Measurements from ENCODE around the gene ZNF3. TPM values are rescaled to one million over a fixed set of nuclear protein-coding genes. Genes with fewer than 3 reads are reported as not detected.

The ZNF3 gene
- total RNA-seq, 2 donors from 2014 or later, result 32.8 to 39.9 TPM

DNA sequence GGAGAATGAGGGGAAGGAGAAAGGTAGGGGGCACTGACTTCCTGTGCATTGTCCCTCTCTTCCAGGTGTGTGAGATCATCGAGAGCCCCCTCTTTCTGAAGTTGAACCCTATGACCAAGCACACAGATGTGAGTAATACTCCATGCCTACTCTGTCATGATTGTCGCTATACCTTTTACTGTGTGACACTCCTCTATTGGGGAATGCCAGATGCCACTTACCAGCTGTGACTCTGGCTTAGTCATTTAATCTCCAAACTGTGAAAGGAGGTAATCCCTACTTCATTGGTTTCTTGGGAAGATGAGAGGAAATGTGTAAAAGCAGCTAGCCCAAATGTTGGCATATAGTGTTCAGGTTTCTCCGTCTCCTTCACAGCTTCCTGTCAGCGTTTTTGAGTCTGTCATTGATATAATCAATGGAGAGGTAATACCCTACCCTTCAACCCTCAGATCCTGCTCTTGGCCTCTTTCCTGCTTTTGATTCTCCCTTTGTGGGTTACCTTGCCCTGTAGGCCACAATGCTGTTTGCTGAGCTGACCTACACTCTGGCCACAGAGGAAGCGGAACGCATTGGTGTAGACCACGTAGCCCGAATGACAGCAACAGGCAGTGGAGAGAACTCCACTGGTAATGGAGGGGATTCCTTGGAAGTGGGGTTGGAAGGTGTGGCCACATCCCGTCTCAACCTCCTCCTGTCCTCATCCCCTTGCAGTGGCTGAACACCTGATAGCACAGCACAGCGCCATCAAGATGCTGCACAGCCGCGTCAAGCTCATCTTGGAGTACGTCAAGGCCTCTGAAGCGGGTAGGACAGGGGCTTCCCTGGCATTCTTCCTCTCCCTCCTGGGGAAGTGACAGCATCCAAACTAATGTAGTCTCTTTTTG is 9.2 kb upstream of the ZNF3 start:
- H3K27ac Mint-ChIP-seq, result peak overlapping the region; percentile 62
- Histone ChIP-seq H3K9me3 (ENCODE audit: control insufficient read depth, low read length) (no peaks in the 10 kb centered on the region), H3K27me3 (ENCODE audit: control insufficient read depth, insufficient read depth, low read length, poor library complexity, severe bottlenecking) (no peaks in the 10 kb centered on the region), H3K4me1 (ENCODE audit: control insufficient read depth, insufficient read depth, low read length) (no peaks in the 10 kb centered on the region), H3K4me3 (ENCODE audit: low read length) (no peak overlapping the region), H3K27ac (ENCODE audit: low read depth, low read length) (no peak overlapping the region), H3K9ac (ENCODE audit: extremely low read depth, low read length, poor library complexity, severe bottlenecking) (no peak overlapping the region), H3K36me3 (ENCODE audit: control insufficient read depth, insufficient read depth, low read length) (peaks cover 56% of the 10 kb centered on the region)
- peak overlapping the region; percentile 91 for H3K4me3 Mint-ChIP-seq
- no peaks in the 10 kb centered on the region for H3K9me3 Mint-ChIP-seq
- WGBS, 2 experiments (ENCODE audit: insufficient coverage in 1 of 2, insufficient read length in 1 of 2), result 95 to 96% methylated on average over 7 to 14 of the region's 14 CpGs
- TF ChIP-seq, protein P1, sequence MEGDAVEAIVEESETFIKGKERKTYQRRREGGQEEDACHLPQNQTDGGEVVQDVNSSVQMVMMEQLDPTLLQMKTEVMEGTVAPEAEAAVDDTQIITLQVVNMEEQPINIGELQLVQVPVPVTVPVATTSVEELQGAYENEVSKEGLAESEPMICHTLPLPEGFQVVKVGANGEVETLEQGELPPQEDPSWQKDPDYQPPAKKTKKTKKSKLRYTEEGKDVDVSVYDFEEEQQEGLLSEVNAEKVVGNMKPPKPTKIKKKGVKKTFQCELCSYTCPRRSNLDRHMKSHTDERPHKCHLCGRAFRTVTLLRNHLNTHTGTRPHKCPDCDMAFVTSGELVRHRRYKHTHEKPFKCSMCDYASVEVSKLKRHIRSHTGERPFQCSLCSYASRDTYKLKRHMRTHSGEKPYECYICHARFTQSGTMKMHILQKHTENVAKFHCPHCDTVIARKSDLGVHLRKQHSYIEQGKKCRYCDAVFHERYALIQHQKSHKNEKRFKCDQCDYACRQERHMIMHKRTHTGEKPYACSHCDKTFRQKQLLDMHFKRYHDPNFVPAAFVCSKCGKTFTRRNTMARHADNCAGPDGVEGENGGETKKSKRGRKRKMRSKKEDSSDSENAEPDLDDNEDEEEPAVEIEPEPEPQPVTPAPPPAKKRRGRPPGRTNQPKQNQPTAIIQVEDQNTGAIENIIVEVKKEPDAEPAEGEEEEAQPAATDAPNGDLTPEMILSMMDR (conservative IDR thresholded peaks at IDR 0.05), result no peak
- DNase-seq, result no peak
- peaks cover 54% of the 10 kb centered on the region for H3K36me3 Mint-ChIP-seq (ENCODE audit: low read depth)
- peaks cover 7% of the 10 kb centered on the region for H3K4me1 Mint-ChIP-seq
- H3K27me3 Mint-ChIP-seq (ENCODE audit: insufficient read depth), result no peaks in the 10 kb centered on the region

DNA sequence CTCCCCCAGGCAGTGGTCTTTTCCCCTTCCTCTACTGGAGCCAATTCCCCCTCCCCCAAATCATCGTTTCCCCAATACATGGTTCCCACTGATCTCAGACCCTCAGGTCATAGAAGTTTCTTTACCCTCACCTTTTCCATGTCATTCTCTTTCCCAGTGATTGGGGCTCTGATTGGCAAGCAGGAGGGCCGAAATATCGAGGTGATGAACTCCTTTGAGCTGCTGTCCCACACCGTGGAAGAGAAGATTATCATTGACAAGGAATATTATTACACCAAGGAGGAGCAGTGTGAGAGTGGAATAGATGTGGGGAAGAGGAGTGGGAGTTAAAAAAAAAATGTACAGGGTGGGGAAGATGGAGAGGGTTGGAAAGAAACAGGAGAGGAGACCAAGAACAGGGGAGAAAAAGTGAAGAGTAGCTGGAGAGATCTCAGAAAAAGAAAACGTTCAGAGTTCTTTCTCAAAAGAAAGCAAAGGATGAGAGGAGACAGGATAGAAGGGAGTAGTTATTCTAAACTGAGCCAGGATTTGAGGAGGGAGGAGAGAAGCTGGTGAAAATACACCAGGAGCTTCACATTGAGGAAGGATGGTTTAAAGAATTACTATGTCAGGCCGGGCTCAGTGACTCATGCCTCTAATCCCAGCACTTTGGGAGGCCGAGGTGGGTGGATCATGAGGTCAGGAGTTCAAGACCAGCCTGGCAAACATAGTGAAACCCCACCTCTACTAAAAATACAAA is 8.1 kb upstream of the ZNF3 start:
- TF ChIP-seq, protein P1 (conservative IDR thresholded peaks at IDR 0.05), result no peak
- H3K4me1 ChIP-seq (ENCODE audit: control insufficient read depth, insufficient read depth, low read length), result no peaks in the 10 kb centered on the region

DNA sequence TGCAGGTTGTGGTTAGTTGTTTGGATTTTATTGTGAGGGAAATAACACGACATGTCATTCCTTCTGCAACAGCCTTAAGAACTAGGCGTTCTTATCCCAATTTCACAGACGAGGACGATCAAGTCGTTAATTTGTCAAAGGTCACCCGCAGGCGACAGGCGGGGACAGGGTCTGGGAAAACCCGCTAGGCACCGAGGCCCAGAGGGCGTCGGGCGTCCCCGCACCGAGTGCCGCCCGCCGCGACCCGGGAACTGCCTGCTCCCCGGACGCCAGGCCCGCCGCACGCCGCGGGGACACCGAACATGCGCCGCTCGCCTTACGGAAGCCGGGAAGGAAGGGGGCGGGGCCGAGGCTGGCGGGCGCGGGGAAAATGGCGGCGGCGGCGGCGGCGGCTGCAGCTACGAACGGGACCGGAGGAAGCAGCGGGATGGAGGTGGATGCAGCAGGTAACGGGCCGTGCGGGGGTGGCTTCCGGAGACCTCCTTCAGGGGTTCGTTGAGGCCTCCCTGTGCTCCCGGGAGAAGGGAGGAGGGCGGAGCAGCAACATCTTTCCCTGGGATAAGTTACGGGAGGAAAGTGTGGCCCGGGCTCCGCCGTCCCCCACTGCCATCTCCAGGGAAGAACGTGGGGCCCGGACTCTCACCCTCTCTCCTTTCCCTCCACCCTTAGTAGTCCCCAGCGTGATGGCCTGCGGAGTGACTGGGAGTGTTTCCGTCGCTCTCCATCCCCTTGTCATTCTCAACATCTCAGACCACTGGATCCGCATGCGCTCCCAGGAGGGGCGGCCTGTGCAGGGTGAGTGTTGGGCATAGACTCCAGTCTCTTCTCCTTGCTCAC is 7.3 kb upstream of the ZNF3 start, which contains the start of gene COPS6:
COPS6 (plus strand) TSS at position 349 of the 837 bp plus-strand sequence; CDS start at position 371, 22 bp downstream.
- peak within 1 kb of the TSS; percentile 94 for H3K27ac Mint-ChIP-seq
- H3K4me1 Mint-ChIP-seq, result peaks cover 7% of the 10 kb centered on the region
- Histone ChIP-seq H3K4me3 (ENCODE audit: low read length) (peak within 1 kb of the TSS; percentile 92), H3K9me3 (ENCODE audit: control insufficient read depth, low read length) (no peaks in the 10 kb centered on the region), H3K27me3 (ENCODE audit: control insufficient read depth, insufficient read depth, low read length, poor library complexity, severe bottlenecking) (no peaks in the 10 kb centered on the region), H3K4me1 (ENCODE audit: control insufficient read depth, insufficient read depth, low read length) (no peaks in the 10 kb centered on the region), H3K9ac (ENCODE audit: extremely low read depth, low read length, poor library complexity, severe bottlenecking) (peak within 1 kb of the TSS; percentile 68), H3K27ac (ENCODE audit: low read depth, low read length) (peak within 1 kb of the TSS; percentile 62), H3K36me3 (ENCODE audit: control insufficient read depth, insufficient read depth, low read length) (peaks cover 36% of the 10 kb centered on the region)
- peak within 1 kb of the TSS; percentile 91 for H3K4me3 Mint-ChIP-seq
- TF ChIP-seq, protein P1 (conservative IDR thresholded peaks at IDR 0.05), result no peak
- WGBS, 2 experiments (ENCODE audit: insufficient coverage in 1 of 2, insufficient read length in 1 of 2), result 2 to 14% methylated on average over 7 to 68 of the region's 68 CpGs
- H3K9me3 Mint-ChIP-seq, result no peaks in the 10 kb centered on the region
- DNase-seq, result peak; percentile 92
- H3K36me3 Mint-ChIP-seq (ENCODE audit: low read depth), result peaks cover 35% of the 10 kb centered on the region
- H3K27me3 Mint-ChIP-seq (ENCODE audit: insufficient read depth), result no peaks in the 10 kb centered on the region

More for the DNA sequence above, 8.1 kb upstream of the ZNF3 start:
- Histone ChIP-seq H3K9me3 (ENCODE audit: control insufficient read depth, low read length) (no peaks in the 10 kb centered on the region), H3K9ac (ENCODE audit: extremely low read depth, low read length, poor library complexity, severe bottlenecking) (peak overlapping the region; percentile 68), H3K36me3 (ENCODE audit: control insufficient read depth, insufficient read depth, low read length) (peaks cover 44% of the 10 kb centered on the region), H3K27ac (ENCODE audit: low read depth, low read length) (peak overlapping the region; percentile 62), H3K27me3 (ENCODE audit: control insufficient read depth, insufficient read depth, low read length, poor library complexity, severe bottlenecking) (no peaks in the 10 kb centered on the region), H3K4me3 (ENCODE audit: low read length) (peak overlapping the region; percentile 92)
- Mint-ChIP-seq H3K9me3 (no peaks in the 10 kb centered on the region), H3K36me3 (ENCODE audit: low read depth) (peaks cover 43% of the 10 kb centered on the region), H3K27me3 (ENCODE audit: insufficient read depth) (no peaks in the 10 kb centered on the region), H3K4me1 (peaks cover 7% of the 10 kb centered on the region), H3K4me3 (peak overlapping the region; percentile 91), H3K27ac (peak overlapping the region; percentile 90)
- 41 to 52% methylated on average over 4 to 7 of the region's 7 CpGs for WGBS, 2 experiments (ENCODE audit: insufficient coverage in 1 of 2, insufficient read length in 1 of 2)
- DNase-seq, result no peak

Data from endodermal cell (in vitro differentiated cells).